IMR-90 (cell line): ENCODE data around the gene DSN1. TPM values are rescaled to one million over a fixed set of nuclear protein-coding genes. Genes with fewer than 3 reads are reported as not detected.

ENCODE experiments used
- ATAC-seq: fragments of 200-7000 bp; cut with Tn5 transposase; 2 replicates; pipeline ENCODE4 v1.9.1; 2020; ENCODE audit warnings: low read depth, mild to moderate bottlenecking, moderate library complexity
- BruUV-seq: library from RNA; stranded (reverse); fragments of 400-500 nt; replicated peaks from 2 replicates; lab custom pipeline; 2021; lab: Mats Ljungman, UMichigan
- CTCF ChIA-PET: fragments of 300-600 bp; formaldehyde crosslinking; extraction: SDS; loops from one replicate; lab custom pipeline; 2021; ENCODE audit warnings: antibody characterized with exemption; lab: Yijun Ruan, JAX
- POLR2A ChIA-PET: fragments of 300-600 bp; sonication (Branson Sonifier 250); formaldehyde crosslinking; loops from one replicate; lab custom pipeline; 2022; ENCODE audit warnings: antibody characterized with exemption; ENCODE audit not compliant: unreplicated experiment; lab: Charles Lee
- DNase-seq: peaks from one replicate; pipeline ENCODE4 v3.0.0; 2013
- H2AFZ ChIP-seq: replicated peaks from 2 replicates; pipeline ENCODE3; 2013; ENCODE audit warnings: low read length, mild to moderate bottlenecking; ENCODE audit not compliant: poor library complexity
- H2AK5ac ChIP-seq: 2 replicates; pipeline ENCODE4 v1.6.1; 2013; ENCODE audit warnings: low read depth, low read length, inconsistent platforms
- H2AK9ac ChIP-seq: replicated peaks from 2 replicates; pipeline ENCODE3; 2013; ENCODE audit warnings: mild to moderate bottlenecking, low read depth, low read length, moderate library complexity; ENCODE audit not compliant: poor library complexity
- H2BK120ac ChIP-seq: 2 replicates; pipeline ENCODE4 v1.6.1; 2013; ENCODE audit warnings: low read depth, low read length, inconsistent platforms
- H2BK15ac ChIP-seq: 3 replicates; pipeline ENCODE4 v1.6.1; 2013; ENCODE audit warnings: low read depth, low read length, inconsistent platforms
- H2BK20ac ChIP-seq: 2 replicates; pipeline ENCODE4 v1.6.1; 2013; ENCODE audit warnings: low read depth, mild to moderate bottlenecking, inconsistent platforms, low read length, moderate library complexity
- H2BK5ac ChIP-seq: 2 replicates; pipeline ENCODE4 v1.6.1; 2013; ENCODE audit warnings: mild to moderate bottlenecking, low read depth, low read length, inconsistent platforms; ENCODE audit not compliant: poor library complexity, severe bottlenecking
- H3K14ac ChIP-seq: replicated peaks from 2 replicates; pipeline ENCODE4 v1.6.1; 2013; ENCODE audit warnings: low read depth, low read length, inconsistent platforms
- H3K18ac ChIP-seq: 2 replicates; pipeline ENCODE4 v1.6.1; 2013; ENCODE audit warnings: low read depth, low read length, control low read depth
- H3K23ac ChIP-seq: 2 replicates; pipeline ENCODE4 v1.6.1; 2013; ENCODE audit warnings: low read depth, low read length, inconsistent platforms
- H3K27ac ChIP-seq: 2 replicates; pipeline ENCODE4 v1.5.1; 2013; ENCODE audit warnings: mild to moderate bottlenecking, control low read depth, low read length; ENCODE audit not compliant: insufficient read depth
- H3K27me3 ChIP-seq: 2 replicates; pipeline ENCODE4 v1.6.1; 2013; ENCODE audit warnings: low read length; ENCODE audit not compliant: control insufficient read depth, insufficient read depth
- H3K36me3 ChIP-seq: 2 replicates; pipeline ENCODE4 v1.6.1; 2013; ENCODE audit warnings: low read length, mixed read lengths; ENCODE audit not compliant: control insufficient read depth, insufficient read depth
- H3K4ac ChIP-seq: 2 replicates; pipeline ENCODE4 v1.6.1; 2013; ENCODE audit warnings: low read depth, low read length, inconsistent platforms
- H3K4me1 ChIP-seq: 2 replicates; pipeline ENCODE4 v1.6.1; 2013; ENCODE audit warnings: low read length, mixed read lengths; ENCODE audit not compliant: control insufficient read depth, insufficient read depth
- H3K4me2 ChIP-seq: 2 replicates; pipeline ENCODE4 v1.6.1; 2013; ENCODE audit warnings: low read depth, mild to moderate bottlenecking, control low read depth, low read length, moderate library complexity
- H3K4me3 ChIP-seq: 2 replicates; pipeline ENCODE4 v1.5.1; 2013; ENCODE audit warnings: low read depth, mild to moderate bottlenecking, control low read depth, low read length, moderate library complexity; ENCODE audit not compliant: insufficient read depth
- H3K56ac ChIP-seq: 2 replicates; pipeline ENCODE4 v1.6.1; 2013; ENCODE audit warnings: low read length, inconsistent platforms; ENCODE audit not compliant: insufficient read depth; ENCODE audit errors: extremely low read depth
- H3K79me1 ChIP-seq, 2 experiments: 2 replicates each; pipeline ENCODE4 v1.6.1; 2013; ENCODE audit warnings: low read length in 2 of 2, inconsistent platforms in 1 of 2, low read depth in 1 of 2
- H3K9ac ChIP-seq: 2 replicates; pipeline ENCODE4 v1.6.1; 2013; ENCODE audit warnings: low read depth, low read length, control low read depth
- H3K9me1 ChIP-seq: 2 replicates; pipeline ENCODE4 v1.6.1; 2013; ENCODE audit warnings: low read length, inconsistent platforms; ENCODE audit not compliant: insufficient read depth
- H3K9me3 ChIP-seq: 2 replicates; pipeline ENCODE4 v1.6.1; 2013; ENCODE audit warnings: low read length; ENCODE audit not compliant: control insufficient read depth, insufficient read depth
- H4K20me1 ChIP-seq: 2 replicates; pipeline ENCODE4 v1.6.1; 2013; ENCODE audit warnings: low read length, inconsistent platforms; ENCODE audit not compliant: insufficient read depth
- H4K5ac ChIP-seq: 2 replicates; pipeline ENCODE4 v1.6.1; 2013; ENCODE audit warnings: mild to moderate bottlenecking, low read depth, low read length, control low read depth
- H4K8ac ChIP-seq, 2 experiments: 2 replicates each; pipeline ENCODE4 v1.6.1; 2013; ENCODE audit warnings: low read depth in 2 of 2, low read length in 2 of 2, control low read depth in 1 of 2, inconsistent platforms in 1 of 2
- H4K91ac ChIP-seq: 2 replicates; pipeline ENCODE4 v1.6.1; 2013; ENCODE audit warnings: low read depth, low read length, inconsistent platforms; ENCODE audit not compliant: insufficient read depth
- BHLHE40 ChIP-seq: fragments of 150-350 bp; IDR thresholded peaks from 2 replicates; pipeline ENCODE4 v1.6.1; 2016; ENCODE audit warnings: mild to moderate bottlenecking, low read depth, low read length
- CEBPB ChIP-seq: IDR thresholded peaks from 2 replicates; pipeline ENCODE4 v1.6.1; 2012; ENCODE audit warnings: low read depth, low read length, improper control_type of control experiment
- CHD1 ChIP-seq: IDR thresholded peaks from 2 replicates; pipeline ENCODE4 v1.6.1; 2012; ENCODE audit warnings: low read depth, low read length, improper control_type of control experiment
- CTCF ChIP-seq: conservative IDR thresholded peaks from 2 replicates; pipeline ENCODE4 v1.5.1; 2012; ENCODE audit warnings: mild to moderate bottlenecking, low read depth, low read length, improper control_type of control experiment
- ELK1 ChIP-seq: fragments of 150-350 bp; IDR thresholded peaks from 2 replicates; pipeline ENCODE4 v1.6.1; 2016; ENCODE audit warnings: low read depth, mild to moderate bottlenecking, low read length, moderate library complexity, borderline replicate concordance
- FOS ChIP-seq: fragments of 150-350 bp; IDR thresholded peaks from 2 replicates; pipeline ENCODE4 v1.6.1; 2016; ENCODE audit warnings: low read depth, low read length
- MAFK ChIP-seq: IDR thresholded peaks from 2 replicates; pipeline ENCODE4 v1.6.1; 2012; ENCODE audit warnings: low read depth, low read length, improper control_type of control experiment
- MAZ ChIP-seq: IDR thresholded peaks from 2 replicates; pipeline ENCODE4 v1.6.1; 2012; ENCODE audit warnings: low read depth, mild to moderate bottlenecking, low read length, improper control_type of control experiment, moderate library complexity, borderline replicate concordance
- MXI1 ChIP-seq: IDR thresholded peaks from 2 replicates; pipeline ENCODE4 v1.6.1; 2012; ENCODE audit warnings: low read depth, mild to moderate bottlenecking, low read length, moderate library complexity, borderline replicate concordance
- NFE2L2 ChIP-seq: fragments of 150-350 bp; IDR thresholded peaks from 2 replicates; pipeline ENCODE4 v1.6.1; 2016; ENCODE audit warnings: low read depth, mild to moderate bottlenecking, low read length
- POLR2A ChIP-seq: IDR thresholded peaks from 2 replicates; pipeline ENCODE4 v1.6.1; 2012; ENCODE audit warnings: mild to moderate bottlenecking, low read depth, low read length
- RAD21 ChIP-seq: IDR thresholded peaks from 2 replicates; pipeline ENCODE4 v1.6.1; 2012; ENCODE audit warnings: low read length, improper control_type of control experiment
- RCOR1 ChIP-seq: IDR thresholded peaks from 2 replicates; pipeline ENCODE4 v1.6.1; 2012; ENCODE audit warnings: mild to moderate bottlenecking, low read length, improper control_type of control experiment; ENCODE audit not compliant: insufficient replicate concordance
- RFX5 ChIP-seq: IDR thresholded peaks from 2 replicates; pipeline ENCODE4 v1.8.0; 2012; ENCODE audit warnings: low read depth, mild to moderate bottlenecking, low read length, moderate library complexity
- SMC3 ChIP-seq: fragments of 150-350 bp; IDR thresholded peaks from 2 replicates; pipeline ENCODE4 v1.6.1; 2016; ENCODE audit warnings: low read depth, mild to moderate bottlenecking, antibody characterized with exemption, low read length, moderate library complexity
- USF2 ChIP-seq: fragments of 150-350 bp; IDR thresholded peaks from 2 replicates; pipeline ENCODE4 v1.6.1; 2017; ENCODE audit warnings: mild to moderate bottlenecking, antibody characterized with exemption, low read length, low read depth
- WGBS, 2 experiments: methylation state at CpG; one replicate each; pipeline versions ENCODE4 v1.1.5 to v1.1.7; 2013; ENCODE audit warnings: missing lambda C conversion rate in 2 of 2; ENCODE audit not compliant: insufficient read length in 1 of 2; ENCODE audit errors: extremely low coverage in 2 of 2; 5-methylcytosine and 5-hydroxymethylcytosine counted together
- dilution Hi-C: fragments of 300-500 bp; cut with HindIII; formaldehyde crosslinking; loops from one replicate; pipeline ENCODE4 v1.14.3; 2018; ENCODE audit warnings: low sequenced_read_pairs; ENCODE audit not compliant: unreplicated experiment
- in situ Hi-C: fragments of 300-500 bp; cut with MboI; formaldehyde crosslinking; loops from 3 replicates; pipeline ENCODE4 v1.14.3; 2019; ENCODE audit warnings: low sequenced_read_pairs, inconsistent platforms, mixed read lengths
- intact Hi-C: fragments of 100-400 bp; cut with micrococcal nuclease; formaldehyde crosslinking; loops from 2 replicates; pipeline ENCODE4 v1.10.0; 2022
- polyA plus RNA-seq, 3 experiments: library from polyadenylated mRNA; depleted of rRNA; stranded (reverse); fragments of >200 nt; gene quantifications; 2 replicates each; pipeline ENCODE4 v1.2.3, GENCODE V29; 2012; ENCODE audit warnings: low replicate concordance in 1 of 3
- total RNA-seq: library from RNA; depleted of rRNA; stranded (reverse); fragments of >200 nt; gene quantifications from 2 replicates; pipeline ENCODE4 v1.2.3, GENCODE V29; 2012

DSN1 gene
- total and polyA plus RNA-seq, 2 of the 4 experiments (the other 2 are of a cell fraction): 10.5 to 16.3 TPM

- DNase-seq (no peak), ATAC-seq (peak; percentile 35)
- H2AFZ ChIP-seq: peak overlapping the region; percentile 94
- H3K4me3 ChIP-seq: peak overlapping the region; percentile 64
- peak overlapping the region; percentile 79 for H3K4ac ChIP-seq
- no peak overlapping the region for H2BK15ac ChIP-seq
- H3K79me1 ChIP-seq: peaks cover 4 to 18% of the 10 kb centered on the region in 2 experiments; a peak in 3 of 4 replicates
- TF ChIP-seq MAFK: no peak
- TF ChIP-seq RCOR1: no peak
- no peak for TF ChIP-seq ELK1
- TF ChIP-seq SMC3: no peak
- TF ChIP-seq RAD21: no peak
- TF ChIP-seq RFX5: no peak
- no peak for TF ChIP-seq BHLHE40
- no peak for TF ChIP-seq POLR2A
- no peak for TF ChIP-seq CEBPB
- no peak for TF ChIP-seq CTCF
- no peak for TF ChIP-seq USF2
- no peak for TF ChIP-seq FOS
- no peak for TF ChIP-seq CHD1
- TF ChIP-seq MXI1: no peak
- TF ChIP-seq NFE2L2: no peak
- TF ChIP-seq MAZ: no peak
- peaks cover 3% of the 10 kb centered on the region; the same call in 1 of the 2 replicates for H3K36me3 ChIP-seq
- POLR2A ChIA-PET: no interaction called here
- peak overlapping the region; percentile 57 for H2AK5ac ChIP-seq
- H4K8ac ChIP-seq: peak overlapping the region; percentile 21 to 38; a peak in 3 of 4 replicates
- peak overlapping the region; percentile 94 for H3K4me2 ChIP-seq
- H4K20me1 ChIP-seq: no peaks in the 10 kb centered on the region
- no peak overlapping the region for H3K18ac ChIP-seq
- peak overlapping the region; percentile 23; the same call in 1 of the 2 replicates for H3K56ac ChIP-seq
- CTCF ChIA-PET: interaction anchor here (0.8 to 1.2 kb wide), 4 partner anchors 19 to 68 kb away, joined by 3 to 4 read pairs (median 4); no protein-coding TSS in a partner anchor
- H2BK120ac ChIP-seq: no peak overlapping the region
- in situ Hi-C loops: no loop called here
- no peak overlapping the region for H2BK20ac ChIP-seq
- peaks cover 6% of the 10 kb centered on the region; the same call in 1 of the 2 replicates for H3K4me1 ChIP-seq
- 0% methylated on average over 17 of the region's 28 CpGs; no CpG with 5 or more reads in 1 of the 2 experiments for WGBS, 2 experiments
- no TSS peak for BruUV-seq
- peak overlapping the region; percentile 74 for H3K23ac ChIP-seq
- H3K9me1 ChIP-seq: no peaks in the 10 kb centered on the region
- H2BK5ac ChIP-seq: peak overlapping the region; percentile 37
- peak overlapping the region; percentile 73 for H4K91ac ChIP-seq
- dilution Hi-C loops: no loop called here
- H2AK9ac ChIP-seq: peak overlapping the region; percentile 98
- intact Hi-C loops: no loop called here
- H3K14ac ChIP-seq: peak overlapping the region; percentile 70
- peak overlapping the region; percentile 66; the same call in 1 of the 2 replicates for H3K27ac ChIP-seq
- peak overlapping the region; percentile 76 for H3K9ac ChIP-seq
- H4K5ac ChIP-seq: peak overlapping the region; percentile 9; the same call in 1 of the 2 replicates
- no peaks in the 10 kb centered on the region for H3K27me3 ChIP-seq
- no peaks in the 10 kb centered on the region for H3K9me3 ChIP-seq
Measured at GRCh38 chr20:36773107-36773596, 411 bp downstream of the DSN1 start.
